Mucosa of stomach (tissue), 1 donor: ENCODE results near the gene NCK2.

ENCODE experiments used
- H3K27me3 ChIP-seq: one replicate; pipeline ENCODE4 v1.7.0; 2013; ENCODE audit warnings: mild to moderate bottlenecking, low read length; ENCODE audit not compliant: control insufficient read depth, insufficient read depth
- H3K36me3 ChIP-seq: one replicate; pipeline ENCODE4 v1.7.0; 2013; ENCODE audit warnings: low read length; ENCODE audit not compliant: control insufficient read depth, insufficient read depth
- H3K4me1 ChIP-seq: one replicate; pipeline ENCODE4 v1.7.0; 2013; ENCODE audit warnings: mild to moderate bottlenecking, low read length; ENCODE audit not compliant: control insufficient read depth, insufficient read depth
- H3K4me3 ChIP-seq: one replicate; pipeline ENCODE4 v1.7.0; 2013; ENCODE audit warnings: low read length
- H3K9ac ChIP-seq: one replicate; pipeline ENCODE4 v1.7.0; 2013; ENCODE audit warnings: mild to moderate bottlenecking, low read length, moderate library complexity
- H3K9me3 ChIP-seq: one replicate; pipeline ENCODE4 v1.7.0; 2013; ENCODE audit warnings: mild to moderate bottlenecking, low read length, moderate library complexity; ENCODE audit not compliant: control insufficient read depth
- donor health status: Pancreatic carcinoma.

Gene NCK2

DNA sequence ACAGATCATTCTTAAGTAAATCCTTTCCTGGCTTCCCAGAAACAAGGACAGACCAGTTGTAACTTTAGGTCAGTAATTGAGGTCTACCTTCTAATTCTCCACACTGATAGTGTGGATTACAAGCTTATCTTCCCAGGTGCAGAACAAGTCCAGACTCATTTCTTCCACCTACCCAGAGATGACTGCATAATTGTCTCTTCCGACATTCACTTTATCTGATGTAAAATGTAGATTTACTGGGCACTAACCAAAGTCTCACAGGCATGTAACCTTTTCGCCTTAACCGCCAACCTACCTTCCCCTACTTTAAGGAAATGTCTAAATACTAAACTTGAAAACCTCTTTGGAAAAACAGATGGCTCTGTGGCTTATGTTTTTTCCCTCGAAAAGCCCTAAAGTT is 96.2 kb downstream of the NCK2 start:
- H3K36me3 ChIP-seq: no peaks in the 10 kb centered on the region

DNA sequence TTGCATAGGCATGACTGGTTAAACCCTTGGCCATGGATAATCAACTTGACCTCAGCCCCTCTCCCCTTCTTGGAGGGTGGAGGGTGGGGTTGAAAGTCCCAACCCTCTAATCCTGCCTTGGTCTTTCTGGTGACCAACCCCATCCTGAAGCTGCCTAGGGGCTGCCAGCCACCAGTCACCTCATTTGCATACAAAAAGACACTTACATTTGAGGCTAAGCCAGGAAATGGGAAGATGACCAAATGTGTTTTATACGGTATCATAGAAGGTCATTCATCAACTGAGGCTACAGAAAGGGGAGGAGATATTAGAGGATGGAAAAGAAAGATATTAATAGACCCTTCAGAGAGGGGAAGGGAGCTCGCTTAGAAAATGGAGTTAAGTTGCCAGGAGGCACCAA is 96.8 kb downstream of the NCK2 start:
- no peak overlapping the region for H3K9ac ChIP-seq
- no peak overlapping the region for H3K4me3 ChIP-seq
- H3K9me3 ChIP-seq: no peaks in the 10 kb centered on the region
- peaks cover 3% of the 10 kb centered on the region for H3K4me1 ChIP-seq
- no peaks in the 10 kb centered on the region for H3K27me3 ChIP-seq
- no peaks in the 10 kb centered on the region for H3K36me3 ChIP-seq

More for the DNA sequence above, 96.2 kb downstream of the NCK2 start:
- no peak overlapping the region for H3K4me3 ChIP-seq
- no peak overlapping the region for H3K9ac ChIP-seq
- no peaks in the 10 kb centered on the region for H3K27me3 ChIP-seq
- H3K9me3 ChIP-seq: no peaks in the 10 kb centered on the region
- H3K4me1 ChIP-seq: peaks cover 3% of the 10 kb centered on the region

DNA sequence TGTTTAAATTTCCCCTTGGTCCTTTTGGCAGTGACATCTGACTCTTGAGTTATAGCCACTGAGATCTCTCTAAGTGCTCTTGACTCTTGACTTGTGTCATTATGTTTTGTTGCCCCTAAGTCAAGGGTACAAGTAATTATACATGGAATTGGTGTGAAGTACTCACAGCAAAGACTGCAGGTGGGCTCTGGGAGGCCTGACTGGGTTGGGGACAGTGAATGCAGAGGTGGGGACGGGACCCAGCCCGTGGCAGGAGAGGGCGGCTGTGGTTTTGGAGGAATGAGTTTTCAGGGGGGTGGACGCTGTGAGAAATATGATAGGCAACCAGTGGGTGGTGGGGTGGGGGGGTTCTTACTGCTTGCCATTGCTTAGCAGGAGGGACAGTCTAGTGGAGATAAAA is 97.8 kb downstream of the NCK2 start:
- Histone ChIP-seq H3K9me3 (no peaks in the 10 kb centered on the region), H3K4me3 (no peak overlapping the region), H3K27me3 (no peaks in the 10 kb centered on the region), H3K9ac (no peak overlapping the region), H3K4me1 (peaks cover 3% of the 10 kb centered on the region), H3K36me3 (no peaks in the 10 kb centered on the region)

DNA sequence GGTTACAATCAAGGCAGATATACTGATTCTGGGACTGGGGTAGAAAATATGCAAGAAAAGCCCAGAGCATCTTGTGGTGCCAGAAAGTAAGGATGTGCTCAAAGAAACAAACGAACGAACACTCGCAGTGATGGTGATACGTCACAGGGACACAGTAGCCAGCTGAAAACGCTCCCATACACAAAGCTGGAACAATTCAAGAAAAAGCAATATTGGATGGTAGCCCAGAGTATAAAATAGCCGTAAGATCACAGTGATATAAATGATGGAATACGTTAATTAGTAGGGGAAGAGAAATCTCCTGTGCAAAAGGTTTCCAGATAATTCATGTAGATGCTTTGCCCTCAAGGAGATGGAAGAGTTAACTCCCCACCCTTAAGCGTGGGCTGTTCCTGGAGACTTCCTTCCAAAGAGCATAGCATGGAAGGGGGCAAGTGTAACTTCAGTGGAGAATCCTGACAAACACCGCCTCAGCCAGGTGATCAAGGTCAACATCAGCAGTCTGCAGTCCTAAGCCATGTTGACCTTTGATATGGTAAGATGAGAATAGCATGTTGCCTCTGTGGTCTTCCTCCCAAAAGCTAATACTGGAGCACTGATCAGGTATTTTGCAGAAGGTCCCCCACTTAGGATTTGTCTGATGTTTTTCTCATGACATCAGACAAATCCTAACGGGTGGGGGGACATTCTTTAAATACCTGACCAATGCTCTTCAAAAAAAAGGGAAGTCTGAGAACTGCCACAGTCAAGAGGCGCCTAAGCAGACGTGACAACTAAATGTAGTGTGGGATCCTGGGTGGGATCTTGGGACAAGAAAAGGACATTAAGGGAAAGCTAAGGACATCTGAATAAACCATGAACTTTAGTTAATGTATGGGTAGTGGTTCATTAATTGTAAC is 99.0 kb downstream of the NCK2 start:
- peaks cover 3% of the 10 kb centered on the region for H3K4me1 ChIP-seq
- no peaks in the 10 kb centered on the region for H3K36me3 ChIP-seq
- H3K4me3 ChIP-seq: no peak overlapping the region
- no peak overlapping the region for H3K9ac ChIP-seq
- no peaks in the 10 kb centered on the region for H3K9me3 ChIP-seq
- H3K27me3 ChIP-seq: no peaks in the 10 kb centered on the region

DNA sequence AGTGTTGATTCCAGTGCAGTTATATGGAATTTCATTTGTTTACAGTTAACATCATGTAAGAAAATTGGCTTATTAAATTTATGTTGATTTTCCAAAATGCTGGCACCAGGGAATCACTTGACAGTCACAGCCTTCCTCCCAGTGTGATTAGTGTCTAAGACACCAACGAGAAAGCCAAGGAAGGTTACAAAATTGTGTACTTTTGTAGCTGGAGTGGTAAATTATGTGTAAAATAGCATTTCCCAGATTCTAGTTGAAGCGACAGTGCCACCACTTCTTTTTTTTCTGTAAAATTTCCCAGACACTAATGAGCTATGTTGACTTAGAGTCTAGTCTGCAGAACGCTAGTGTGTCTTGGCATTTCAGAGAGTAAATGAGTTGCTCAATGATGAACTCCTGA is 101.3 kb downstream of the NCK2 start:
- Histone ChIP-seq H3K9ac (no peak overlapping the region), H3K27me3 (no peaks in the 10 kb centered on the region), H3K4me3 (no peak overlapping the region), H3K36me3 (no peaks in the 10 kb centered on the region), H3K9me3 (no peaks in the 10 kb centered on the region), H3K4me1 (peaks cover 3% of the 10 kb centered on the region)

DNA sequence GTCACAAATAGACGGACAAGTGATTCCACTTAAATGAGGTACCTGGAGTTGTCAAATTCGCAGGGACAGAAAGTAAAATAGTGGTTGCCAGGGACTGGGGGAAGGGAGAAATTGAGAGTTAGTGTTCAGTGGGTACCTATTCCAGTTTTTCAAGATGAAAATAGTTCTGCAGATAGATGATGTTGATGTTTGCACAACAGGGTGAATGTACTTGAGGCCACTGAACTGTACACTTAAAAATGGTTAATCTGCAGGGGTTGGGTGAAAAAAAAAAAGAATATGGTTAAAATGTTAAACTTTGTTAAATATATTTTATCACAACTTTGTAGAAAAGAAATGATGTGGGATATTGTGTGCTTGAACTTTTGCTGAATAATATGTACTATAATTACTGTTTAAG is 102.3 kb downstream of the NCK2 start:
- Histone ChIP-seq H3K4me1 (peaks cover 3% of the 10 kb centered on the region), H3K36me3 (no peaks in the 10 kb centered on the region), H3K4me3 (no peak overlapping the region), H3K27me3 (no peaks in the 10 kb centered on the region), H3K9me3 (no peaks in the 10 kb centered on the region), H3K9ac (no peak overlapping the region)

DNA sequence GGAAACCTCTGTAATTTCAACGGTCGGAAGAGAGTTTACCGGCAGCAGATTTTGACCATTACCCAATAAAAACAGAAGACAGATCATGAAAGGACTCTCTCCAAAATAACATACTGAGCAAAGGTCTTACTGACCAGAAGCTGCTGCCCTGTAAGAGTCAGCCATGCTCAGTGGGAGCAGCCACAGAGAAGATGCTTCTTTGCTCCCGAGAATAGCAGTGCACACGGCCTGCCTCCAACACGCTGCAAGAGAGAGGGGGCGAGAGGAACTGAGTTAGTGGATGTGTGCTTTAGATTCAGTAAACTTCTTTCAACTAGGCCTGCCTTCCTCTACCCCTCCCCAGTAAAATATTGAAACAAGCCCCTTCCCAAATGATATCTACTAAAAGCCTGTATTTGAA is 103.7 kb downstream of the NCK2 start:
- H3K4me1 ChIP-seq: peaks cover 3% of the 10 kb centered on the region
- H3K36me3 ChIP-seq: no peaks in the 10 kb centered on the region
- no peak overlapping the region for H3K9ac ChIP-seq
- H3K9me3 ChIP-seq: no peaks in the 10 kb centered on the region
- no peaks in the 10 kb centered on the region for H3K27me3 ChIP-seq
- H3K4me3 ChIP-seq: no peak overlapping the region

DNA sequence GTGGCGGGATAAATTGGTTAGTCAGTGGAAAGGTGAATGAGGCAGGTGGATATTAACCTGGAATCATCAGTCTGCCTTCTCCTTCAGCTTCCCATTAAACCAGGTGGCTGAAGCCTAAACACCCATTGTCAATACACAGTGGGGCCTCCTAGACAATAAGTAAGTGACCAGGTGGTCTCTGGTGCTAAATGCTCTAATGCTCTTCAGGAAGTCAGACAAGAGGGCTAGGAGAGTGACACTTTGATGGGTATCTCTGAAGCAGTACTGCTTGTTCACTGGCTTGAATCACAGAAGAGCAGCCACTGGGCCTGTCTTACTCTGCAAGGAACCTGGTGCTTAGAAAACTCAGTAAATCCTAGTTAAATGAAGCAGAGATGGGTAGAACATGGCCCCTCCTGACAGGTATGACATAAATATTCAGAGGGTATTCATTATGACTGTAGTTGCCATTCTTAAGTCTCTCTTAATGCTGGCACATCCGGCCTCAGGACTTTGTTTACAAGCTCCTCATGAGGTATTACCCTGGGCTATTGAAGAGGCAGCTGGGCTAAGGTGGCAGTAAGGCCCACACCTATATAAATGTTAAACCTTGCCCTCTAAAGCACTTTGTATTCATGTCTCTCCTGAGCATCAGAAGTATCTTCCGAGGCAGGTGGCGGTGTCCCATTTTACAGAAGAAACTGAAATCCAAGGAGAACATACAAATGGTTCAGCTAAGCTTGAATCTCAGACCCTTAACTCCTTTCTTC is 104.9 kb downstream of the NCK2 start:
- H3K4me3 ChIP-seq: no peak overlapping the region

DNA sequence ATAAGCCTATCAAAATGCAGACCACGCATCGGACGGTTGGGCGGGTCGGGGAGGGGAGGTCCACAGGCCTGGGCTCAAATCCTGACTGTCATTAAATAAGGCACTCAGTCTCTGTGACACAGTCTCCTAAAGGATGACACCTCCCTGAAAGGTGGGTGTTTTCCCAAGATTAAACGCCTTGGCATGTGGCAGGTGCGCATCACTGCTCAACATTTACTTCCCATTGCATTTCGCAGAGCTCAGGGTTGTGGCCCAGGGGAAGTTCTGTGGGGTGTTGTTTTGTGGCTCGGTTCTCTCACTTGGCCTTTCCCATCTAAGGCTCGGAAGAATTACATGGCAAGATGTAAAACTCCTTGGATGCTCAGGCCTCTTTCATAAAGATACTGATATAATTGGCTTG is 107.4 kb downstream of the NCK2 start:
- no peak overlapping the region for H3K4me3 ChIP-seq
- no peaks in the 10 kb centered on the region for H3K9me3 ChIP-seq
- peaks cover 5% of the 10 kb centered on the region for H3K4me1 ChIP-seq
- no peaks in the 10 kb centered on the region for H3K36me3 ChIP-seq
- no peaks in the 10 kb centered on the region for H3K27me3 ChIP-seq
- no peak overlapping the region for H3K9ac ChIP-seq

More for the DNA sequence above, 104.9 kb downstream of the NCK2 start:
- Histone ChIP-seq H3K27me3 (no peaks in the 10 kb centered on the region), H3K9me3 (no peaks in the 10 kb centered on the region), H3K9ac (no peak overlapping the region), H3K36me3 (no peaks in the 10 kb centered on the region), H3K4me1 (no peaks in the 10 kb centered on the region)

DNA sequence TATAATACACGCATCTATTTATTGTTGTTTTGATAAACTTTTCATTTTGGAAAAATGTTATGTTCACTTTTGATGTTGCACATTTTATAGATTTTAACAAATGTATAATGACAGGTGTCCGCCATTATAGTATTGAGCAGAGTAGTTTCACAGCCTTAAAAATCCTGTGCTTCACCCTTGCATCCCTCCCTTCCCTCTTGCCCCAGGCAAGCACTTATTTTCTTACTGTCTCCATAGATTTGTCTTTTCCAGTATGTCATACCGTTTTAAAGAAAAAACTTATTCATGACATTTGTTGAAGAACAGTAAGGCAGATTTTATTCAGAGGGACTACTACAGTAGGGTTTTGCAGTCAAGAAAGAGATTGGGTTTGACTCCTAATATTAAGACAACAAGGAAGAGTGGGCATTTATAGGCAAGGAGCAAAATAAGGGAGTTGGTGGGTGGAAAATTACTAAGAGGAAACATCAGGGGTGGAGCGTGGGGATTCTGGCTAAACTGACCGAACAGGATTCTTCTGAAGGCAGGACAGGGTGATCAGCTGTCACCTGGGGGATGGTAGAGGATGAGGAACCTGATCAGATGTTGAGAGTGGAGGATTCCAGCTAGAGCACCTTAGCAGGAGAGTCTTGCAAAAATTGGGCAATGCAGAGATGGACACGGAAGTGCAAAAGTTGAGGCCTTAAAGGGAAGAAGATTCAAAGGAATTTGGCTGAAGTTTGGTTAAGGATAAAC is 108.8 kb downstream of the NCK2 start:
- peaks cover 5% of the 10 kb centered on the region for H3K4me1 ChIP-seq
- H3K9ac ChIP-seq: no peak overlapping the region
- H3K4me3 ChIP-seq: no peak overlapping the region
- no peaks in the 10 kb centered on the region for H3K36me3 ChIP-seq
- no peaks in the 10 kb centered on the region for H3K27me3 ChIP-seq
- H3K9me3 ChIP-seq: no peaks in the 10 kb centered on the region

DNA sequence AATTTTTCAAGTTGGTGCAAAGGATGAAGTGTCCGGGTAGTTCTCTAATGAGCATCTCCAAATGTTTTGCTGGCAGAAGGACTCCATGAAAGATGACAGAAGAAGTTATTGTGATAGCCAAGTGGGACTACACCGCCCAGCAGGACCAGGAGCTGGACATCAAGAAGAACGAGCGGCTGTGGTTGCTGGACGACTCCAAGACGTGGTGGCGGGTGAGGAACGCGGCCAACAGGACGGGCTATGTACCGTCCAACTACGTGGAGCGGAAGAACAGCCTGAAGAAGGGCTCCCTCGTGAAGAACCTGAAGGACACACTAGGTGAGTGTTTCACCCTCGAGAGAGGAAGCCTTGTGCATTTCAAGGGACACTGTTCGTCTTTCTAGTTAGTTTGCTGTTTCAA is 110.3 kb downstream of the NCK2 start:
- H3K4me1 ChIP-seq: peaks cover 5% of the 10 kb centered on the region
- H3K9ac ChIP-seq: no peak overlapping the region
- no peaks in the 10 kb centered on the region for H3K27me3 ChIP-seq
- H3K9me3 ChIP-seq: no peaks in the 10 kb centered on the region
- H3K4me3 ChIP-seq: no peak overlapping the region
- no peaks in the 10 kb centered on the region for H3K36me3 ChIP-seq

DNA sequence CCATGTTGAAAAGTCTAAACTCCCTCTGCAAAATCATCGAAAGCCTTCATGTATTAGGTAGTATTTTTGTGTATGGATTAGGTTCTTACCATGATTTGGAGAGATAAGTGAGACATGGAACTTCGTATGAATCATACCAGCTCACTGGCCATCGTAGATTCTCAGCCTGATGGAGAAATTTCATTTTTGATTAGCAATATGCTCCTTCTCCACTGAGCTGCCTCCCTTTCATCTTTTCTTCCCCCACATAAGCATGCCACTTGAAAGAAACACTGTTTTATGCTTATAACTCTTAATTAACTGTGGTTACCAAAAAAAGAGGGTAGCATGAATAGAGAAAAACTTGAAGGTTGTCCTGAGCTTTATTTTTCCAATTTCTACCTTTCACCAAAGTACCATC is 111.9 kb downstream of the NCK2 start:
- no peak overlapping the region for H3K4me3 ChIP-seq
- H3K36me3 ChIP-seq: no peaks in the 10 kb centered on the region
- H3K4me1 ChIP-seq: peaks cover 5% of the 10 kb centered on the region
- no peaks in the 10 kb centered on the region for H3K27me3 ChIP-seq
- H3K9me3 ChIP-seq: no peaks in the 10 kb centered on the region
- no peak overlapping the region for H3K9ac ChIP-seq
